Measurements from ENCODE around the gene LIPC. TPM values are rescaled to one million over a fixed set of nuclear protein-coding genes. Genes with fewer than 3 reads are reported as not detected.
A peak's percentile ranks its signal among the peaks of the same experiment; 100 is the strongest.

The LIPC gene
- total and polyA plus RNA-seq, 8 donors: 0.23 to 7.5 (median 0.76) TPM; not detected in 4

- 65 to 82% (median 72%) methylated on average over 9 of the region's 9 CpGs for WGBS, 5 donors
- TF ChIP-seq POLR2AphosphoS5 (IDR thresholded peaks at IDR 0.05) (no peak), CTCF (IDR thresholded peaks at IDR 0.05) (no peak), EP300 (IDR thresholded peaks at IDR 0.05) (no peak), POLR2A (IDR thresholded peaks at IDR 0.05) (no peak)
- H3K4me1 ChIP-seq: peaks cover 0 to 10% (median 7%) of the 10 kb centered on the region in 4 donors
- H3K9me3 ChIP-seq: no peaks in the 10 kb centered on the region
- intact Hi-C loops (cut with DNase I; ENCODE audit: low total_unique reads): no loop called here
- H3K4me3 ChIP-seq: no peak overlapping the region
- DNase-seq: no peak
- H3K27ac ChIP-seq: peak overlapping the region in 2 of 5 donors; percentile 42 to 48
- H3K36me3 ChIP-seq: no peaks in the 10 kb centered on the region
- H3K27me3 ChIP-seq: no peaks in the 10 kb centered on the region
Observed at GRCh38 chr15:58423831-58424608, 7.8 kb upstream of the LIPC start.

- intact Hi-C loops (cut with DNase I; ENCODE audit: low total_unique reads): no loop called here
- peaks cover 0 to 10% (median 7%) of the 10 kb centered on the region in 4 donors for H3K4me1 ChIP-seq
- no peaks in the 10 kb centered on the region for H3K36me3 ChIP-seq
- H3K4me3 ChIP-seq: no peak overlapping the region
- TF ChIP-seq EP300 (IDR thresholded peaks at IDR 0.05): no peak
- TF ChIP-seq CTCF (IDR thresholded peaks at IDR 0.05): no peak
- TF ChIP-seq POLR2AphosphoS5 (IDR thresholded peaks at IDR 0.05): no peak
- TF ChIP-seq POLR2A (IDR thresholded peaks at IDR 0.05): no peak
- H3K27ac ChIP-seq: peak overlapping the region in 2 of 5 donors; percentile 42 to 48
- no peaks in the 10 kb centered on the region for H3K27me3 ChIP-seq
- WGBS, 5 donors: 60 to 72% (median 68%) methylated on average over 5 of the region's 5 CpGs
- no peak for DNase-seq
- H3K9me3 ChIP-seq: no peaks in the 10 kb centered on the region
Observed at GRCh38 chr15:58424722-58425121, 7.1 kb upstream of the LIPC start.

GRCh38 chr15:58425185-58425584 is 6.6 kb upstream of the LIPC start:
- Histone ChIP-seq H3K4me3 (no peak overlapping the region), H3K36me3 (no peaks in the 10 kb centered on the region), H3K9me3 (no peaks in the 10 kb centered on the region), H3K27ac (peak overlapping the region in 1 of 5 donors; percentile 42), H3K4me1 (peaks cover 0 to 10% (median 7%) of the 10 kb centered on the region in 4 donors), H3K27me3 (no peaks in the 10 kb centered on the region)
- TF ChIP-seq POLR2A (IDR thresholded peaks at IDR 0.05) (no peak), POLR2AphosphoS5 (IDR thresholded peaks at IDR 0.05) (no peak), EP300 (IDR thresholded peaks at IDR 0.05) (no peak), CTCF (IDR thresholded peaks at IDR 0.05) (no peak)
- 27 to 49% (median 41%) methylated on average over 3 of the region's 3 CpGs for WGBS, 5 donors
- no peak for DNase-seq
- intact Hi-C loops (cut with DNase I; ENCODE audit: low total_unique reads): no loop called here

- WGBS, 5 donors: 30 to 40% (median 34%) methylated on average over 1 of the region's 1 CpG
- Histone ChIP-seq H3K27ac (no peak overlapping the region), H3K4me1 (peaks cover 0 to 10% (median 7%) of the 10 kb centered on the region in 4 donors), H3K27me3 (no peaks in the 10 kb centered on the region), H3K36me3 (no peaks in the 10 kb centered on the region), H3K9me3 (no peaks in the 10 kb centered on the region), H3K4me3 (no peak overlapping the region)
- DNase-seq: no peak
- no peak for TF ChIP-seq POLR2A (IDR thresholded peaks at IDR 0.05)
- TF ChIP-seq POLR2AphosphoS5 (IDR thresholded peaks at IDR 0.05): no peak
- TF ChIP-seq CTCF (IDR thresholded peaks at IDR 0.05): no peak
- TF ChIP-seq EP300 (IDR thresholded peaks at IDR 0.05): no peak
- intact Hi-C loops (cut with DNase I; ENCODE audit: low total_unique reads): no loop called here
Observed at GRCh38 chr15:58425834-58426233, 6.0 kb upstream of the LIPC start.

All from stomach (tissue), 9 donors.